HG03460 (cell line): ENCODE results near the gene MYO7A.

Experiments
- ATAC-seq: cut with Tn5 transposase; IDR thresholded peaks from one replicate; pipeline ENCODE4 v1.9.1; 2021; ENCODE audit not compliant: unreplicated experiment

The MYO7A gene

DNA sequence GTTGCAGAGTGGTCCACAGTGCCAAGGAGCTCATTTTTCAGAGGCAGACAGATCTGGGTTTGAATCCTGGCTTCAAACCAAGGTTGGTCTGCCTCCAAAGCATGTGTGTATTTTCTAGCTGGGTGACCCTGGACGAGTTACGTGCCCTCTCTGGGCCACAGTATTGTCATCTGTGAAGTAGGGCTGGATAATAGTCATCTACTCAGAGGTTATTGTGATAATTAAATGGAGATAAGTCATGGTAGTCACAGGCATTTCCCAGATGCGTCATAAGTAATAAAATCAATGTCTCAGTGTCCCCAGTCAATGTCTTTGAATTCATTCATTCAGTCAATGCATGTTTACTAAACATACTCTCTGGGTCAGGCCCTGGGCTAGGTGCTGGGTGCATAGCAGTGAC is 16.8 kb upstream of the MYO7A start:
- ATAC-seq: no peak

DNA sequence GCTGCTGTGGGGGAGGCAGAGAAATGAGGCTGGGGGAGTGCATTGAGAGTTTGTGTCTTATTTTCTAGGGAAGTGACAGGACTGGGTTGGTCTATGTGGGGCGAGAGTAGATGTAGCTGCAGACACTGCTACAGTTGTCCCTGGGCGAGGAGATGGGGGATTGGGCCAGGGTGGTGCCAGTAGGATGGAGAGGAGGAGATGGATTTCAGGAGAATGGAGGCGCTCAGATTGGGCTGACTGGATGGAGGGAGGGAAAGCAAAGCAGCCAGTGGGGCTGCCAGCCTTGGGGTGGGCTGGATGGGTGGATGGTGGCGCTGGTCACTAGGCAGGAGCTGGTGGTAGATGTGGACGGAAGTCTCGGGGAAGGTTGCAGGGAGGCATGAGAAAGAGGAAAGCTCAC is 16.1 kb upstream of the MYO7A start:
- ATAC-seq: no peak

DNA sequence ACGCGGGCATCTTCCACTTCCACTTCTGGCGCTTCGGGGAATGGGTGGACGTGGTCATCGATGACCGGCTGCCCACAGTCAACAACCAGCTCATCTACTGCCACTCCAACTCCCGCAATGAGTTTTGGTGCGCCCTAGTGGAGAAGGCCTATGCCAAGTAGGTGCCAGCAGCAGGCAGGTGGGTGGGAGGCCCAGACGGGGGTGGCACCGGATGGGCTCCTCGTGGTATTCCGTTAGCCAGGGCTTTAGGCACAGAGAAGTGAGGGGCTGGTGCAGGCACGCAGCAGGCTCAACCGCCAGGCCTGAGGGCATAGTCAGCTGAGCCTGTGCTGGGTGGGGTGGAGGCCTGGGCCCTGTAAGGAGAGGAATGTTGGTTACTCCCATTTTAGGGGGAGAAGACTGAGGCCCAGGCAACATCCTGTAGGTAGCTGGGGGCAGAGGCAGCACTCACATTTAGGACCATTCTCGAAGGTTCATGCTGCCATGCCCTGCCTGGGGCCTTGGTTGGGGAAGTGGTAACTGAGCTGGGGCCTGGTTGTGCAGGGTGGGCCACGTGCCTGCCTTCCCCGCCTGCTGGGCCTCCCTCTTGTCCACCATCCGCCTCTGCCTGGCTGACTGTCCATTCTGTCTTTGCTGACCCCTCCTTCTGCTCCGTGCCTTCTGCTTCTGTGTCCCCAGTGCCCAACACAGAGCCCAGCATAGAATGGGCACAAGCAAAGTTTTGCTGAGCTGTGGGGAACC is 15.2 kb upstream of the MYO7A start:
- ATAC-seq: no peak

DNA sequence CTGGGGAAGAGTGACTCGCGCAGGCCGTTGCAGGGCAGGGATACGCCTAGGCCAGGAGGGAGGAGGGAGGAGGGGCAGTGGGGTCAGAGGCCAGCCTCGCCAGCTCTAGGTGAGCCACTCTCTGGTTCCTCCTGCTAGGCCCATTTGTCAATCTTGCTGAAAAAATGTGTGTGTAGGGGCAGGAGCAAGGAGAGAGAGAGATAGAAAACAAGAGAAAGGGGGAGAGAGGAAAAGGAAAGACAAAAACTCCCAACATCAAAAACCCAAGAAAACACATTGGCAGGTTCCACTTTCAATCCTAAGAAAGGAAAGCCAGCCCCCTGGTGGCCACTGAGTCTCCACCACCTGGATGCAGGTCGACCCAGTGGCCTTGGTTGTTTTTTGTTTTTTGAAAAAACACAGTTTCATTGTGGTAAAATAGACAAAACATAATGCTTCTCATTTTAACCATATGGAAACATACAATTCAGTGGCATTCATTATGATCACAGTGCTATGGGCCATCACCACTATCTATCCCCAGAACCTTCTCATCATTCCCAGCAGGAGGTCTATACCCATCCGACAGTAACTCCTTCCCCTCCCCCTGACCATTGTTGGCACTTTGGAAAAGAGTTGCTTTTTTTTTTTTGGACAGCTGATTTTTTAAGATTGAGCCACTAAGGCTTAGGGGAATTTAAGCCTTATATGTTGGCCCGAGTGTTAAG is 14.5 kb upstream of the MYO7A start:
- no peak for ATAC-seq

DNA sequence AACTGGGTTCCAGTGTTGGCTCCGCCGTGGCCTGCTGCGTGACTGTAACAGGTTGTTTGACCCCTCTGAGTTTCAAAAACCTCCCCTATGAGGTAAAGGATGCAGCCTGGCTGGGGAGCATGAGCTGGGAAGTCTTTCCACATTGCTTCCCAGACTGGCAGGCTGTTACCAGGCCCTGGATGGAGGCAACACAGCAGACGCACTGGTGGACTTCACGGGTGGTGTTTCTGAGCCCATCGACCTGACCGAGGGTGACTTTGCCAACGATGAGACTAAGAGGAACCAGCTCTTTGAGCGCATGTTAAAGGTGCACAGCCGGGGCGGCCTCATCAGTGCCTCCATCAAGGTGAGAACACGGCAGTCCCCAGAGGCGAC is 14.0 kb upstream of the MYO7A start:
- ATAC-seq: no peak

DNA sequence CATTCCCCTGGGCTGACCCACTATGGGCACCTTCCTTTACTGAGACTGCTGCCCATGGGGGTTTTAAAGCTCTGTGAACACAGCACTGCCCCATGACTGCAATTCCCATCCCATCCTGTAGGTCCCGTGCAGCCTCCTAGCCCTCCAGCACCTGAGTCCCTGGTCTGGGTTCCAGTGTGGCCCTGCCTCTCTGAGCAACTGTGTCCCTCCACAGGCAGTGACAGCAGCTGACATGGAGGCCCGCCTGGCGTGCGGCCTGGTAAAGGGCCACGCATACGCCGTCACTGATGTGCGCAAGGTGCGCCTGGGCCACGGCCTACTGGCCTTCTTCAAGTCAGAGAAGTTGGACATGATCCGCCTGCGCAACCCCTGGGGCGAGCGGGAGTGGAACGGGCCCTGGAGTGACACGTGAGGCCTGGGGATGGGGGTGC is 12.8 kb upstream of the MYO7A start:
- ATAC-seq: no peak

DNA sequence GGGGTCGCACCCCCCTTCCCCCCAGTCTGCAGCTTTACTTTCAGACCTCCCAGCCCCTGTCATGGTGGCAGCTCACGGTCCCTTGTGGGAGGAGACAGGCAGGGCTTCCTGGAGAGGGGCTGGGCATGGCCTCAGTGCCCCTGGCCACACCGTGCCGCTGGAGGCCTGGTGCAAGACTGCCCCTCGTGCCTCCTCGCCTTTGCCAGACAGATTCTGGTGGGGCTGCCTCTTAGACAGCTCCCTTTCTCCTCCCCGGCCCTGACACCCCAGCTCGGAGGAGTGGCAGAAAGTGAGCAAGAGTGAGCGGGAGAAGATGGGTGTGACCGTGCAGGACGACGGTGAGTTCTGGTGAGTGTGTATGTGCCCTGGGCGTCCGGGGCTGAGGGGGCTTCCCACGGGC is 12.1 kb upstream of the MYO7A start:
- no peak for ATAC-seq

DNA sequence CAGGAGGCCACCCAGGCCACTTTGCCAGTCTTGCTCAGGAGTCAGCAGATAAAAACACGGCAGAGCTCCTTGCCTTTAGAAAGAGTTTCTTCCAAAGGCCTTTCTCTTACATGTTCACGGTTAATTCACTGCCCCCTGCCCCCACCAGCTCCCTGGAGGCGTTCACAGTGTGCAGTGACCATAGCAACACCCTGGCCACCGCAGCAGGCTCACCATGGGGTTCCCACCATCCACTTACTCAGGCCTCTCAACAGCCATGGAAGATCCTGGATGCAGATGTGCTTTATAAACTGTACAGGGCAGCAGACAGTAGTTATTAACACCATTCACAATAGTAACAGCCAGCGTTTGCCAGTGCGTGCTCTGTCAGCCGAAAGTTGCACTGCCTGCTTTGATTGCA is 10.6 kb upstream of the MYO7A start:
- ATAC-seq: no peak

DNA sequence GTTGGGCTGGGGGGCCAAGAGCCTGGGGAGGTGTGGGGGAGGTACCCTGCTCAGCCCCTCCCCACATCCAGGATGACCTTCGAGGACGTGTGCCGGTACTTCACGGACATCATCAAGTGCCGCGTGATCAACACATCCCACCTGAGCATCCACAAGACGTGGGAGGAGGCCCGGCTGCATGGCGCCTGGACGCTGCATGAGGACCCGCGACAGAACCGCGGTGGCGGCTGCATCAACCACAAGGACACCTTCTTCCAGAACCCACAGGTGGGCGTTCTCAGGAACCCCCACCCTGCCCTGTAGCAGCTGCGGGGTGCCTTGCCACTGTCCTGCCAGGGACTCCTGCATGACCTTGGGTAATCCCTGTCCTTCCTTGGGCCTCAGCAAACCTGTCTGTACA is 10.0 kb upstream of the MYO7A start:
- ATAC-seq: no peak

DNA sequence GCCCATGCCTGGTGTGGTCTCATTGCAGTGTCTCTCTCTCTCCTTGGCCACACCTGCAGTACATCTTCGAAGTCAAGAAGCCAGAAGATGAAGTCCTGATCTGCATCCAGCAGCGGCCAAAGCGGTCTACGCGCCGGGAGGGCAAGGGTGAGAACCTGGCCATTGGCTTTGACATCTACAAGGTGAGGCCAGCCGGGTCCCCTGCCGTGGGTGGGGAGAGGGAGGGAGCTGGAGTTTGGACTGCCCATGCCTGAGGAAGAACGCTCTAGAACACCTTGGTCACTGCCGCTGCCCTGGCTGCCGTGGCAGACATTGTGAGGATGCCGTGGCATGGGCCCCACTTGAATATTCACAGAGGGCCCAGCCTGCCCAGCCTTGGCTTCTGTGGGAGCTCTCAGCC is 9.1 kb upstream of the MYO7A start:
- ATAC-seq: no peak

DNA sequence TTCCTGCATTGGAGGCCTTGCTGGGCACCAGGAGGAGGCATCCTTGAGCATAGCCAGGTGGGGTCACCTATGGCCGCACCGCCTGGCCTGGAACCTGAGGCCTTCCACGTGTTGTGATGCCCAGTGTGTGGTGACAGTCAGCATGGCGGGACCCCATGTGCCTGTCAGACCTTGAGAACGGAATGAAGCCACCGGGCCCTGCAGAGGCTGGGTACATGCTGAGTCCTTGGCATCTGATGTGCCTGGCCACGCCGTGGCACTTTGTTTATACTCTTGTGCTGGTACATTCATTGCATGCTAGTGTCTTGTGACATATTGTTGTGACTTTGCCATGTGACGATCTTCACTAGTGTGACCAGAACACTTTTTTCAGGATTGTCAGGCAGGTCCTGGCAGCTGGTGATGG is 8.5 kb upstream of the MYO7A start:
- ATAC-seq: no peak

DNA sequence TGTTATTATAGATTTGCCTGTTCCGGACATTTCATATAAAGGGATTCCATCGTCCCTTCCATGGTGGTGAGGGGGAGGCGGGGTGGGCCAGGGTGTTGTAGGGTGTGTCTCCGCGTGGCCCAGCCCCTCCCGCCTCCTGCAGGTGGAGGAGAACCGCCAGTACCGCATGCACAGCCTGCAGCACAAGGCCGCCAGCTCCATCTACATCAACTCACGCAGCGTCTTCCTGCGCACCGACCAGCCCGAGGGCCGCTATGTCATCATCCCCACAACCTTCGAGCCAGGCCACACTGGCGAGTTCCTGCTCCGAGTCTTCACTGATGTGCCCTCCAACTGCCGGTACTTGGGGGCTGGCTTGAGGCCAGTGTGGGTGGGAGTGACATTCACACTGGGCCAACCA is 7.5 kb upstream of the MYO7A start:
- ATAC-seq: no peak

DNA sequence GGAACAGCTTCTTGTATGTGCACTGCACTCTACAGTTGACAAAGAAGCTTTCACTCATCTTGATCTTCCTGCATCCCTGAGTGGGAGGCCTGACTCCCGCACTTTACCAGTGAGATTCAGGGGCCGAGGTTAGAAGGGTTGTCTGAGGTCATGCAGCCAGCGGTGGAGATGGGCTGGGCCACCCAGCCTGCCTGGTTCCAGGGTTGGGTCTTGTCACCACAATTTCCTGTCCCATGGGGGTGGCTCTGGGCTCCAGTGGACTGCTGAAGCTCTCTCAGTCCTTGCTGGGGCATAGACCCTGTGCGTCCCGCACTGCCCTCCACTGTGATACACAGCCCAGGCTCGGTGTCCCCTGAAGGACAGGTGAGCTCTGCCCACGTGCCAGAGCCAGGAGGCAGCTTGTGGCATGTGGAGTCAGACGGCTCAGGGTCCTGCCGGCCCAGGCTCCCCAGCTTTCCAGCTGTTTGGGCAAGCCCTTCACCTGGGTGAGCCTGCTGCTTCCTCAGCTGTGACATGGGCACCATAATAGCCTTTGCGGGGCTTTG is 6.9 kb upstream of the MYO7A start:
- no peak for ATAC-seq

DNA sequence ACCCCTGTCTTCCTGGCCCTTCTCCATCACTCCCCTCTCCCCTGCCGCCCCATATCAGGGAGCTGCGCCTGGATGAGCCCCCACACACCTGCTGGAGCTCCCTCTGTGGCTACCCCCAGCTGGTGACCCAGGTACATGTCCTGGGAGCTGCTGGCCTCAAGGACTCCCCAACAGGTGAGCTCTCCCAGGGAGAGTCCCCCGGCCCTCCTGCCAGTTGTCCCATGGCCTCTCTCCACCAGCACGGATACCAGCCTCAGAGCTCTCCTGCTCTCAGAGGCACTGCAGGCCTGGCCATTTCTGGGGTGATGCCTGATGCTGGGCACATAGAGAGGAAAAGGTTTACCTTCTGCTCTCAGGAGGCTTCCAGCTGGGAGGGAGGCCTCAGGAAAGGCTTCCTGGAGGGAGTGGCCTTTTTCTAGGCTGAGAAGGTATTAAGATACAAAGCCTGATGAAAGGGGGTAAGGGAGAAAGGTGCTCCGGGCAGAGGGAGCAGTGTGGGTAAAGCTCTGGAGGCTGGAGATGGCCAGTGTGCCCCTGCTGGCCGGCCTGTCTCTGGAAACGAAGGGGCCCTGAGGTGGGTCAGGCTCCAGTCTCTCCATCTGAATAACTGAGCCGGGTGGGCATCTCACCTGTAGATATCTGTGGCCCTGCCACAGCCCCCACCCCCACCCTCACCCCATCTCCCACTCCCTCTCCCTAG is 6.0 kb upstream of the MYO7A start:
- ATAC-seq: no peak

DNA sequence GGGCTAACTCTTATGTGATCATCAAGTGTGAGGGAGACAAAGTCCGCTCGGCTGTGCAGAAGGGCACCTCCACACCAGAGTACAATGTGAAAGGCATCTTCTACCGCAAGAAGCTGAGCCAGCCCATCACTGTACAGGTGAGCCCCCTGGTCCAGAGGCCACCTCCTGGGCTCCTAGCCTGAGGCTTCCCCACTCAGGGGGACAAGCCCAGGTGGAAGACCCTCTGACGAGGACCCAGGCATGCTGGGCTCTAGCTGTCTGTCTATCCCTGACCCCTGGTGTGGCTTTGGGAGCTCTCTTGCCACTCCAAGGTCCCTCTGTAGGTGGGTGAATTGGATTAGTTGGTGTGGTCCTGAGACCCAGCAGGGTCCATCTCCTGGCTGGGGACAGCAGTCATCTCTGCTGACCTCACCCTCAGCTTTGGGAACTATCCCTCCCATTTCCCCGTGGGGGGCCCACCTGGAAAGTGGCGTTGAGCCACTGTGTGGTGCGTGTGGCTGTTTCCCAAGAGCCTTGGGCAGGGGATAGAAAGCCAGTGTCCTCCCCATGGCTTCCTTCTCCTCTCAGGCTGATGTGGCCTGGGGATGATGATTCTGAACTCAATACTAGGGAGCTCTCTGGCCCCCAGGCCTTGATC is 5.4 kb upstream of the MYO7A start:
- no peak for ATAC-seq

DNA sequence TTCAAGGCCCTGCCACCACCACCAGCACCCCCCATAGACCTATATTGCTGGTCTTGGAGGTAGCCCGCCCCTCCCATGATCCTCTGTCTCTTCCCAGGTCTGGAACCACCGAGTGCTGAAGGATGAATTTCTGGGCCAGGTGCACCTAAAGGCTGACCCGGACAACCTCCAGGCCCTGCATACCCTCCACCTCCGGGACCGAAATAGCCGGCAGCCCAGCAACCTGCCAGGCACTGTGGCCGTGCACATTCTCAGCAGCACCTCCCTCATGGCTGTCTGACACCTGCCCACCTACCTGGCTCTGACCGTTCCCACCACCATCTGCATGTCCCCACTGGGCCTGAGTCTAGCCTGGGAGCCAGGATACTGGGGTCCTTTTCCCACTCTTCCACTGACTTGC is 4.5 kb upstream of the MYO7A start:
- no peak for ATAC-seq

DNA sequence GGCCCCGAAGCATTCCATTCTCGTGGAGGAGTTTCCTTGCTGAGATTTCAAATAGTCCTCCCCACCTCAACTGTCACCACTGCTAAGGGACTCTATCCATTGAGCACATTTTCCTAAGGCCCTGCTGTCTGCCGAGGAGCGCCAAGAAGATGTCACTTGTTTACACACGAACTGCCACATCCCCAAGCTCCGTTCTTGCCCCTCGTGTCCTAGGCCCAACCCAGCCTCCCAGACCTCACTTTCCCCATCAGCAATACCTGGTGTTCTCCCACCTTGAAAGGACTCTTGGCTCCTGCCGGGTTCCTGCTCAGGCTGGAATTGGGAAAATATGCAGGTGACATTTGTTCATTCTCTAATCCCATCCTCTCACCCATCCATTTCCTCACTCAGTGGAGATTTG is 4.0 kb upstream of the MYO7A start:
- no peak for ATAC-seq

DNA sequence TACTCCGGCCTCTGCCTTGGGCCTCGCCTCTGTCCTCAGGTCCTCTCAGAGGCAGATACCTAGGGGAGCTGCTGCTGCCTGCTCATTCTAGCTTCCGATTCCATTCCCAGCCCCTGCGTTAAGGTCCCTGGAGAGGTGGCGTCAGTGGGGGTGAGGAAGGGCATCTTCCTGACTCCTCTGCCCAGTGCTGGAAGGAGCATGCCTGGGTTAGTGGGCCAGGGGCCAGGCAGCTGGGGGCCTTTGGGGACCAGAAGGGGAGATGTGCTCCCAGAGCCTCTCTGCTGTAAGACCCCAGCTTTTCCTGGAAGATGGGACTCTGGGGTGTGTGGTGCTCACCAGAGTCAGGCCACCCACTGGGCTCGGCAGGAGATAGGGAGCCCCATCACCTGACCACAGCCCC is 3.6 kb upstream of the MYO7A start:
- no peak for ATAC-seq

DNA sequence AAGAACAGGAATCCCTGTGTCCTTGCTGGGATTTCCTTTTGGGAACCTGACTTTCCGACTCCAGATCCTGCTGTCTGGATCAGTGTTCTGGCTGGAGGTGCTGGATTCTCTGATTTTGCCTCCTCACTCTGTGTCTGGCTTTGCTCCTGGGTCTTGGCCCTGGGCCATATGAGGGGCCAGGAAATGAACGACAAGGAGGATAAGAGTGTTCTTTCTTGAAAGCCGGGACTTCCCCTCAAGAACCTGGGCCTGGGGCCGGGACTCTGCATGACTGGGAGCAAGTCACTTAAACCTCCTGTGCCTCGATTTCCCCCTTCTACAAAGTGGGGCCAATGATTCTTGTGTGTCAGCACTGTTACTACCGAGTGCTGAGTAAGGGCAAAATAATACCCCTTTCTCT is 2.9 kb upstream of the MYO7A start:
- ATAC-seq: no peak

DNA sequence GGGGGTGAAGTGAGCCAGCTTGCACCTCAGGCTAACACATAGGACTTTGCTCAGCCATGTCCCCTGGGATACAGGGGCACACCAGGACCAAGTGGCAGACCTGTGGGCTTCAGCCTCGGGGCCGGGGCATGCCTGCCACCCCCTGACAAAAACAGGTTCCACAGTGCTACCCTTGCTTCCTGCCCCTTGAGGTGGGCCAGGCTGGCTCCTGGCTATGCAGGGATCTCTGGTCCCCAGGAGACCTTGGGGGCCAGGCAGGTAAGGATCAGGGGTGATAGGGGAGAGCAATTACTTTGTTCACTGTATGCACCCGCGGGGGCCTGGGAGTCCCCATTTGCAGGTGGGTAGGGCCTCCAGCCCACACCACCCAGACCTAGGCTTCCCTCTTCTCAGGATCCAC is 2.4 kb upstream of the MYO7A start:
- no peak for ATAC-seq

DNA sequence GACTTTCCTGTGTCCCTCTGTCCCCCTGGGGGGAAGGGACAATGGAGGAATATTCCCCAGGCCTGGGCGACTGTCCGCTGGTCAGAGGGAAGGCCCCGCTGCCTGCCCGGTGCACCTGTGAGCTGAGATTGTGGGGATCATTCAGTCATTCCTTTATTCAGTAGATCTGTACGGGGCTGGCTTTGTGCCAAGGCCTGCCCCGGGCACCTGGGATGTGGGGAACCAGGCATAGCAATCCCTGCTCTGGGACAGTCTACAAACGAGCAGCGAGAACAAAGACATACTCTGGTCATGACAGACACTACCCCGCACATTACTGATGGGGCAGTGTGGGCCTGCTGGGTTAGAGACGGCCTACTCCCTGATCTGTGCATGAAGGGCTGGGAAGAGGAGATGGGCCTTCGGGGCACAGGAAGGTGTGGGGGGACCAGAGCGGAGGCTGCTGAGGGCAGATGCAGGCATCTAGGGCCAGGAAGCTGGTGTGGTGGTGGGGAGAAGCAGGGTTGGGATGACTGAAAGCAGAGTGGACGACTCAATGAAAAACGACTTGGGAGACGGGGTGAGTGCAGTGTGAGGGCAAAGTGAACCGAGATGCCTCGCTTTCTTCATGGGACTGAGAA is 1.8 kb upstream of the MYO7A start:
- no peak for ATAC-seq
